ENCODE results near the gene ESAM.
A peak's percentile ranks its signal among the peaks of the same experiment; 100 is the strongest.

Gene ESAM

GRCh38 chr11:124763156-124763947 lies 1.3 kb upstream of the ESAM start (continued):
- TF ChIP-seq ZNF280D (tag by site-specific recombination; IDR thresholded peaks at IDR 0.05) = no peak
- TF ChIP-seq ZSCAN18 (tag by site-specific recombination; IDR thresholded peaks at IDR 0.05) = no peak
- TF ChIP-seq PATZ1 (tag by site-specific recombination; IDR thresholded peaks at IDR 0.05) = peak; percentile 49
- no peak for TF ChIP-seq ZNF433 (tag by site-specific recombination; IDR thresholded peaks at IDR 0.05; ENCODE audit: low read depth)
- no peak for TF ChIP-seq RBAK (tag by site-specific recombination; IDR thresholded peaks at IDR 0.05)
- no peak for TF ChIP-seq KLF7 (tag by site-specific recombination; IDR thresholded peaks at IDR 0.05; ENCODE audit: borderline replicate concordance)
- TF ChIP-seq YY1 (tag by site-specific recombination; IDR thresholded peaks at IDR 0.05) = no peak
- TF ChIP-seq, protein P1, sequence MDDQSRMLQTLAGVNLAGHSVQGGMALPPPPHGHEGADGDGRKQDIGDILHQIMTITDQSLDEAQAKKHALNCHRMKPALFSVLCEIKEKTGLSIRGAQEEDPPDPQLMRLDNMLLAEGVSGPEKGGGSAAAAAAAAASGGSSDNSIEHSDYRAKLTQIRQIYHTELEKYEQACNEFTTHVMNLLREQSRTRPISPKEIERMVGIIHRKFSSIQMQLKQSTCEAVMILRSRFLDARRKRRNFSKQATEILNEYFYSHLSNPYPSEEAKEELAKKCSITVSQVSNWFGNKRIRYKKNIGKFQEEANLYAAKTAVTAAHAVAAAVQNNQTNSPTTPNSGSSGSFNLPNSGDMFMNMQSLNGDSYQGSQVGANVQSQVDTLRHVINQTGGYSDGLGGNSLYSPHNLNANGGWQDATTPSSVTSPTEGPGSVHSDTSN (CRISPR knock-in tag; IDR thresholded peaks at IDR 0.05) = no peak
- no peak for TF ChIP-seq ZNF600 (tag by site-specific recombination; IDR thresholded peaks at IDR 0.05)
- no peak for TF ChIP-seq ZNF140 (tag by site-specific recombination; IDR thresholded peaks at IDR 0.05)
- TF ChIP-seq EGR2 (tag by site-specific recombination; IDR thresholded peaks at IDR 0.05; ENCODE audit: low read depth) = no peak
- no peak for TF ChIP-seq ZNF571 (tag by site-specific recombination; IDR thresholded peaks at IDR 0.05)
- TF ChIP-seq ZNF114 (tag by site-specific recombination; IDR thresholded peaks at IDR 0.05) = no peak
- TF ChIP-seq, protein P2, sequence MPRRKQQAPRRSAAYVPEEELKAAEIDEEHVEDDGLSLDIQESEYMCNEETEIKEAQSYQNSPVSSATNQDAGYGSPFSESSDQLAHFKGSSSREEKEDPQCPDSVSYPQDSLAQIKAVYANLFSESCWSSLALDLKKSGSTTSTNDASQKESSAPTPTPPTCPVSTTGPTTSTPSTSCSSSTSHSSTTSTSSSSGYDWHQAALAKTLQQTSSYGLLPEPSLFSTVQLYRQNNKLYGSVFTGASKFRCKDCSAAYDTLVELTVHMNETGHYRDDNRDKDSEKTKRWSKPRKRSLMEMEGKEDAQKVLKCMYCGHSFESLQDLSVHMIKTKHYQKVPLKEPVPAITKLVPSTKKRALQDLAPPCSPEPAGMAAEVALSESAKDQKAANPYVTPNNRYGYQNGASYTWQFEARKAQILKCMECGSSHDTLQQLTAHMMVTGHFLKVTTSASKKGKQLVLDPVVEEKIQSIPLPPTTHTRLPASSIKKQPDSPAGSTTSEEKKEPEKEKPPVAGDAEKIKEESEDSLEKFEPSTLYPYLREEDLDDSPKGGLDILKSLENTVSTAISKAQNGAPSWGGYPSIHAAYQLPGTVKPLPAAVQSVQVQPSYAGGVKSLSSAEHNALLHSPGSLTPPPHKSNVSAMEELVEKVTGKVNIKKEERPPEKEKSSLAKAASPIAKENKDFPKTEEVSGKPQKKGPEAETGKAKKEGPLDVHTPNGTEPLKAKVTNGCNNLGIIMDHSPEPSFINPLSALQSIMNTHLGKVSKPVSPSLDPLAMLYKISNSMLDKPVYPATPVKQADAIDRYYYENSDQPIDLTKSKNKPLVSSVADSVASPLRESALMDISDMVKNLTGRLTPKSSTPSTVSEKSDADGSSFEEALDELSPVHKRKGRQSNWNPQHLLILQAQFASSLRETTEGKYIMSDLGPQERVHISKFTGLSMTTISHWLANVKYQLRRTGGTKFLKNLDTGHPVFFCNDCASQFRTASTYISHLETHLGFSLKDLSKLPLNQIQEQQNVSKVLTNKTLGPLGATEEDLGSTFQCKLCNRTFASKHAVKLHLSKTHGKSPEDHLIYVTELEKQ (tag by site-specific recombination; IDR thresholded peaks at IDR 0.05; ENCODE audit: borderline replicate concordance) = no peak
- no peak; the same call in none of the 2 replicates for TF ChIP-seq ZNF2 (tag by site-specific recombination; IDR thresholded peaks at IDR 0.05)
- 0 out of 2 replicates have a peak, but pooled peaks have one; percentile 24 for TF ChIP-seq ZNF24 (tag by site-specific recombination; IDR thresholded peaks at IDR 0.05)
- TF ChIP-seq HOXA7 (CRISPR knock-in tag; IDR thresholded peaks at IDR 0.05; ENCODE audit: borderline replicate concordance) = no peak
- TF ChIP-seq ZNF707 (tag by site-specific recombination; IDR thresholded peaks at IDR 0.05) = no peak
- peak; percentile 7; the same call in 1 of the 2 replicates for TF ChIP-seq SP3 (tag by site-specific recombination; IDR thresholded peaks at IDR 0.05)
- TF ChIP-seq, protein P3, sequence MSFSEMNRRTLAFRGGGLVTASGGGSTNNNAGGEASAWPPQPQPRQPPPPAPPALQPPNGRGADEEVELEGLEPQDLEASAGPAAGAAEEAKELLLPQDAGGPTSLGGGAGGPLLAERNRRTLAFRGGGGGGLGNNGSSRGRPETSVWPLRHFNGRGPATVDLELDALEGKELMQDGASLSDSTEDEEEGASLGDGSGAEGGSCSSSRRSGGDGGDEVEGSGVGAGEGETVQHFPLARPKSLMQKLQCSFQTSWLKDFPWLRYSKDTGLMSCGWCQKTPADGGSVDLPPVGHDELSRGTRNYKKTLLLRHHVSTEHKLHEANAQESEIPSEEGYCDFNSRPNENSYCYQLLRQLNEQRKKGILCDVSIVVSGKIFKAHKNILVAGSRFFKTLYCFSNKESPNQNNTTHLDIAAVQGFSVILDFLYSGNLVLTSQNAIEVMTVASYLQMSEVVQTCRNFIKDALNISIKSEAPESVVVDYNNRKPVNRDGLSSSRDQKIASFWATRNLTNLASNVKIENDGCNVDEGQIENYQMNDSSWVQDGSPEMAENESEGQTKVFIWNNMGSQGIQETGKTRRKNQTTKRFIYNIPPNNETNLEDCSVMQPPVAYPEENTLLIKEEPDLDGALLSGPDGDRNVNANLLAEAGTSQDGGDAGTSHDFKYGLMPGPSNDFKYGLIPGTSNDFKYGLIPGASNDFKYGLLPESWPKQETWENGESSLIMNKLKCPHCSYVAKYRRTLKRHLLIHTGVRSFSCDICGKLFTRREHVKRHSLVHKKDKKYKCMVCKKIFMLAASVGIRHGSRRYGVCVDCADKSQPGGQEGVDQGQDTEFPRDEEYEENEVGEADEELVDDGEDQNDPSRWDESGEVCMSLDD (tag by site-specific recombination; IDR thresholded peaks at IDR 0.05) = 0 out of 2 replicates have a peak, but pooled peaks have one; percentile 15
- no peak for TF ChIP-seq GLI2 (tag by site-specific recombination; IDR thresholded peaks at IDR 0.05; ENCODE audit: borderline replicate concordance, low read depth)
- TF ChIP-seq, protein P4, sequence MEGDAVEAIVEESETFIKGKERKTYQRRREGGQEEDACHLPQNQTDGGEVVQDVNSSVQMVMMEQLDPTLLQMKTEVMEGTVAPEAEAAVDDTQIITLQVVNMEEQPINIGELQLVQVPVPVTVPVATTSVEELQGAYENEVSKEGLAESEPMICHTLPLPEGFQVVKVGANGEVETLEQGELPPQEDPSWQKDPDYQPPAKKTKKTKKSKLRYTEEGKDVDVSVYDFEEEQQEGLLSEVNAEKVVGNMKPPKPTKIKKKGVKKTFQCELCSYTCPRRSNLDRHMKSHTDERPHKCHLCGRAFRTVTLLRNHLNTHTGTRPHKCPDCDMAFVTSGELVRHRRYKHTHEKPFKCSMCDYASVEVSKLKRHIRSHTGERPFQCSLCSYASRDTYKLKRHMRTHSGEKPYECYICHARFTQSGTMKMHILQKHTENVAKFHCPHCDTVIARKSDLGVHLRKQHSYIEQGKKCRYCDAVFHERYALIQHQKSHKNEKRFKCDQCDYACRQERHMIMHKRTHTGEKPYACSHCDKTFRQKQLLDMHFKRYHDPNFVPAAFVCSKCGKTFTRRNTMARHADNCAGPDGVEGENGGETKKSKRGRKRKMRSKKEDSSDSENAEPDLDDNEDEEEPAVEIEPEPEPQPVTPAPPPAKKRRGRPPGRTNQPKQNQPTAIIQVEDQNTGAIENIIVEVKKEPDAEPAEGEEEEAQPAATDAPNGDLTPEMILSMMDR (tag by site-specific recombination; IDR thresholded peaks at IDR 0.05) = peak; percentile 49; the same call in 1 of the 2 replicates
